Endothelial cell of umbilical vein (primary cell): ENCODE measurements around the gene KIRREL1. TPM values are rescaled to one million over a fixed set of nuclear protein-coding genes. Genes with fewer than 3 reads are reported as not detected.

Source experiments
- BruUV-seq: library from RNA; stranded (reverse); fragments of 400-500 nt; replicated peaks from 2 replicates; lab custom pipeline; 2021; lab: Mats Ljungman, UMichigan
- CTCF ChIA-PET: fragments of 300-600, 350-600 bp; sonication (Branson Sonifier 250); formaldehyde crosslinking; loops from one replicate; lab custom pipeline; 2021; ENCODE audit warnings: antibody characterized with exemption, inconsistent platforms; lab: Charles Lee
- POLR2A ChIA-PET: fragments of 300-600, 350-600 bp; sonication (Branson Sonifier 250); formaldehyde crosslinking; loops from one replicate; lab custom pipeline; 2021; ENCODE audit warnings: antibody characterized with exemption, inconsistent platforms; lab: Charles Lee
- DNase-seq: peaks from one replicate; pipeline ENCODE4 v3.0.0-alpha.2; 2011; ENCODE audit warnings: low read depth, low spot score
- FAIRE-seq: peaks from 2 replicates; lab custom pipeline; 2011; peaks lifted over from hg19 to GRCh38; lab: Jason Lieb, UNC
- H2AFZ ChIP-seq: 2 replicates; pipeline ENCODE4 v1.6.0; 2012; ENCODE audit warnings: low read depth, low read length, control low read depth, inconsistent platforms
- H3K27ac ChIP-seq: 2 replicates; pipeline ENCODE4 v1.5.1; 2011; ENCODE audit warnings: low read depth, mild to moderate bottlenecking, control low read depth, low read length, moderate library complexity; ENCODE audit not compliant: insufficient read depth
- H3K27me3 ChIP-seq, 2 experiments: 2 replicates each; pipeline versions ENCODE4 v1.6.0 to v1.6.1; 2011; ENCODE audit warnings: low read length in 2 of 2, mixed read lengths in 1 of 2; ENCODE audit not compliant: control insufficient read depth in 2 of 2, insufficient read depth in 2 of 2
- H3K36me3 ChIP-seq, 2 experiments: 2 replicates in 1 of 2; 3 replicates in 1 of 2; pipeline ENCODE4 v1.5.1; 2011; ENCODE audit warnings: low read length in 2 of 2, mild to moderate bottlenecking in 1 of 2, moderate library complexity in 1 of 2; ENCODE audit not compliant: control insufficient read depth in 2 of 2, insufficient read depth in 2 of 2; ENCODE audit errors: extremely low read depth in 1 of 2
- H3K4me1 ChIP-seq: 3 replicates; pipeline ENCODE4 v1.5.1; 2011; ENCODE audit warnings: mild to moderate bottlenecking, low read length; ENCODE audit not compliant: control insufficient read depth, insufficient read depth; ENCODE audit errors: extremely low read depth
- H3K4me2 ChIP-seq: 2 replicates; pipeline ENCODE4 v1.6.1; 2011; ENCODE audit warnings: low read length, control low read depth, mixed read lengths; ENCODE audit not compliant: insufficient read depth
- H3K4me3 ChIP-seq, 3 experiments: fragments of 200-600 bp in 1 of 3; sonication (generic), shearing (Covaris generic) in 1 of 3; replicated peaks in 1 of 3; 2 replicates each; pipeline ENCODE4 v1.5.1; 2011 to 2016; ENCODE audit warnings: control low read depth in 3 of 3, low read length in 3 of 3, mild to moderate bottlenecking in 2 of 3, inconsistent platforms in 1 of 3, low read depth in 1 of 3, moderate library complexity in 1 of 3; ENCODE audit not compliant: insufficient read depth in 1 of 3
- H3K79me2 ChIP-seq: 2 replicates; pipeline ENCODE4 v1.6.0; 2012; ENCODE audit warnings: low read length, inconsistent platforms; ENCODE audit not compliant: control insufficient read depth, insufficient read depth
- H3K9ac ChIP-seq: replicated peaks from 2 replicates; pipeline ENCODE3; 2011; ENCODE audit warnings: low read length, control low read depth; ENCODE audit not compliant: insufficient read depth; ENCODE audit errors: extremely low read depth
- H3K9me1 ChIP-seq: replicated peaks from 3 replicates; pipeline ENCODE4 v1.6.0; 2011; ENCODE audit warnings: mild to moderate bottlenecking, low read length; ENCODE audit not compliant: control insufficient read depth, insufficient read depth; ENCODE audit errors: extremely low read depth
- H3K9me3 ChIP-seq: replicated peaks from 2 replicates; pipeline ENCODE4 v1.5.1; 2012; ENCODE audit warnings: low read length, inconsistent platforms; ENCODE audit not compliant: control insufficient read depth, insufficient read depth
- H4K20me1 ChIP-seq: replicated peaks from 2 replicates; pipeline ENCODE3; 2011; ENCODE audit warnings: mild to moderate bottlenecking, low read length; ENCODE audit not compliant: control insufficient read depth, insufficient read depth; ENCODE audit errors: extremely low read depth
- EZH2 ChIP-seq: IDR thresholded peaks from 2 replicates; pipeline ENCODE4 v1.6.1; 2012; ENCODE audit warnings: borderline replicate concordance, low read depth, mild to moderate bottlenecking, moderate library complexity, low read length, inconsistent platforms; ENCODE audit not compliant: severe bottlenecking
- FOS ChIP-seq: IDR thresholded peaks from 2 replicates; pipeline ENCODE4 v1.6.1; 2011; ENCODE audit warnings: mild to moderate bottlenecking, low read length, moderate library complexity, borderline replicate concordance; ENCODE audit not compliant: insufficient read depth
- GATA2 ChIP-seq: IDR thresholded peaks from 2 replicates; pipeline ENCODE4 v1.7.0; 2011; ENCODE audit warnings: low read depth, mild to moderate bottlenecking, moderate library complexity, mixed read lengths, low read length; ENCODE audit not compliant: insufficient read length, insufficient read depth
- JUN ChIP-seq: IDR thresholded peaks from 2 replicates; pipeline ENCODE4 v1.6.1; 2011; ENCODE audit warnings: borderline replicate concordance, low read depth; ENCODE audit not compliant: insufficient read length, insufficient read depth
- MYC ChIP-seq: IDR thresholded peaks from one replicate; pipeline ENCODE4 v1.6.1; 2011; ENCODE audit warnings: mild to moderate bottlenecking, low read depth, low read length
- POLR2A ChIP-seq: IDR thresholded peaks from 2 replicates; pipeline ENCODE4 v1.6.1; 2012; ENCODE audit warnings: low read depth, mild to moderate bottlenecking, control low read depth, low read length
- POLR2AphosphoS5 ChIP-seq: IDR thresholded peaks from 2 replicates; pipeline ENCODE4 v1.6.1; 2012; ENCODE audit warnings: low read depth, mild to moderate bottlenecking, control low read depth, low read length, moderate library complexity; ENCODE audit not compliant: insufficient read depth
- dilution Hi-C: fragments of 300-500 bp; cut with MboI; formaldehyde crosslinking; loops from one replicate; pipeline ENCODE4 v1.15.0; 2019; ENCODE audit warnings: low sequenced_read_pairs; ENCODE audit not compliant: extremely low pct_ligation_motif_present
- intact Hi-C: fragments of 100-400 bp; cut with micrococcal nuclease; formaldehyde crosslinking; loops from one replicate; pipeline ENCODE4 v1.10.0; 2022
- polyA plus RNA-seq, 4 experiments: library from polyadenylated mRNA; depleted of rRNA in 3 of 4; stranded (reverse) in 3 of 4; unstranded in 1 of 4; fragments of >200 nt; gene quantifications; 2 replicates each; pipeline versions ENCODE4 v1.2.1 to v1.2.3, GENCODE V29; 2011 to 2012; ENCODE audit warnings: missing spikeins in 1 of 4
- total RNA-seq: library from RNA; stranded (reverse); gene quantifications from 2 replicates; pipeline ENCODE4 v1.2.3, GENCODE V29; 2021
- TF ChIP-seq, protein P1 (sequence below): IDR thresholded peaks from 2 replicates; pipeline ENCODE4 v1.6.1; 2011; ENCODE audit not compliant: insufficient read depth, insufficient read length
- TF ChIP-seq, protein P2 (sequence below), 2 donors: IDR thresholded peaks; 1 replicate in 1 of 2; 2 replicates in 1 of 2; pipeline ENCODE4 v1.5.1; 2011; ENCODE audit warnings: low read length in 2 of 2, mild to moderate bottlenecking in 2 of 2, moderate library complexity in 2 of 2, control low read depth in 1 of 2, inconsistent platforms in 1 of 2, low read depth in 1 of 2; ENCODE audit not compliant: insufficient read depth in 1 of 2; ENCODE audit errors: extremely low read depth in 1 of 2

KIRREL1 gene
- total and polyA plus RNA-seq, 2 donors (not counting 3 experiments of a cell fraction or from before 2014, with no cell fraction given) = 35.6 to 57.6 TPM

- intact Hi-C loops (no loop called here), dilution Hi-C loops (no loop called here)
- H2AFZ ChIP-seq = no peak overlapping the region
- no peaks in the 10 kb centered on the region for H3K9me3 ChIP-seq
- H3K4me1 ChIP-seq = peaks cover 12% of the 10 kb centered on the region
- no peaks in the 10 kb centered on the region for H3K9me1 ChIP-seq
- H3K27me3 ChIP-seq = peaks cover 3 to 4% of the 10 kb centered on the region in 2 experiments
- ChIA-PET CTCF (interaction anchor here (1.4 to 4.5 kb wide), 7 partner anchors 11 to 106 kb away, joined by 4 to 68 read pairs (median 24); partner anchors contain the start of gene KIRREL1), POLR2A (no interaction called here)
- H3K27ac ChIP-seq = no peak overlapping the region
- H3K4me2 ChIP-seq = no peak overlapping the region
- H4K20me1 ChIP-seq = no peaks in the 10 kb centered on the region
- H3K9ac ChIP-seq = no peak overlapping the region
- TF ChIP-seq POLR2A (no peak), FOS (no peak), EZH2 (no peak), JUN (no peak), GATA2 (no peak), MYC (no peak), POLR2AphosphoS5 (no peak)
- TF ChIP-seq, protein P1, sequence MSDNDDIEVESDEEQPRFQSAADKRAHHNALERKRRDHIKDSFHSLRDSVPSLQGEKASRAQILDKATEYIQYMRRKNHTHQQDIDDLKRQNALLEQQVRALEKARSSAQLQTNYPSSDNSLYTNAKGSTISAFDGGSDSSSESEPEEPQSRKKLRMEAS = no peak
- H3K36me3 ChIP-seq = peaks cover 4 to 21% of the 10 kb centered on the region in 2 experiments
- H3K4me3 ChIP-seq = no peak overlapping the region
- H3K79me2 ChIP-seq = no peaks in the 10 kb centered on the region
- DNase-seq (no peak), FAIRE-seq (no peak)
- no TSS peak for BruUV-seq
Observed at GRCh38 chr1:158098256-158098655, 104.8 kb downstream of the KIRREL1 start.

DNA sequence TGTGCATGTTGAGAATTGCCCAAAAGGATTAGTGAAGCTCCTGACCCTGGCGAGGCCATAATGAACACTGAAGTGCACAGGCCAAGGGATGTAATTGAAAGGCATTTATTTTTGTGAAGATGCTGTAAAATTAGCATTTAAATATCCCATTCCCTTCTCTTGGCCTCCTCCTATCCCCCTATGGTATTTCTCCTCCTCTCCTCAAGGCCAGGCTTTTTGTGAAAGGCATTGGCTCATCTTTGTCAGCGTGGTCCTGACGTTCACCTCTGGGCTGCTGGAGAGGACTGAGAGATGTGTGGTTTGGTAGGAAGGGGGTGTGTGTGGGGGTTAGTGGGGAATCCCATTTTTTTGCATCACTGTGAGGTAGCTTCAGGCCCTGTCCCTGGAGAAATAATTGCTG is 105.7 kb downstream of the KIRREL1 start:
- Histone ChIP-seq H3K9me1 (no peaks in the 10 kb centered on the region), H3K9me3 (no peaks in the 10 kb centered on the region), H4K20me1 (no peaks in the 10 kb centered on the region), H3K4me2 (no peak overlapping the region), H3K27ac (no peak overlapping the region), H3K79me2 (no peaks in the 10 kb centered on the region), H2AFZ (no peak overlapping the region), H3K4me1 (peaks cover 12% of the 10 kb centered on the region), H3K9ac (no peak overlapping the region), H3K36me3 (peaks cover under 1 to 14% of the 10 kb centered on the region in 2 experiments), H3K27me3 (peaks cover 11 to 13% of the 10 kb centered on the region in 2 experiments), H3K4me3 (no peak overlapping the region)
- dilution Hi-C loops = no loop called here
- TF ChIP-seq, protein P2, sequence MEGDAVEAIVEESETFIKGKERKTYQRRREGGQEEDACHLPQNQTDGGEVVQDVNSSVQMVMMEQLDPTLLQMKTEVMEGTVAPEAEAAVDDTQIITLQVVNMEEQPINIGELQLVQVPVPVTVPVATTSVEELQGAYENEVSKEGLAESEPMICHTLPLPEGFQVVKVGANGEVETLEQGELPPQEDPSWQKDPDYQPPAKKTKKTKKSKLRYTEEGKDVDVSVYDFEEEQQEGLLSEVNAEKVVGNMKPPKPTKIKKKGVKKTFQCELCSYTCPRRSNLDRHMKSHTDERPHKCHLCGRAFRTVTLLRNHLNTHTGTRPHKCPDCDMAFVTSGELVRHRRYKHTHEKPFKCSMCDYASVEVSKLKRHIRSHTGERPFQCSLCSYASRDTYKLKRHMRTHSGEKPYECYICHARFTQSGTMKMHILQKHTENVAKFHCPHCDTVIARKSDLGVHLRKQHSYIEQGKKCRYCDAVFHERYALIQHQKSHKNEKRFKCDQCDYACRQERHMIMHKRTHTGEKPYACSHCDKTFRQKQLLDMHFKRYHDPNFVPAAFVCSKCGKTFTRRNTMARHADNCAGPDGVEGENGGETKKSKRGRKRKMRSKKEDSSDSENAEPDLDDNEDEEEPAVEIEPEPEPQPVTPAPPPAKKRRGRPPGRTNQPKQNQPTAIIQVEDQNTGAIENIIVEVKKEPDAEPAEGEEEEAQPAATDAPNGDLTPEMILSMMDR (IDR thresholded peaks at IDR 0.05; ENCODE audit: extremely low read depth in 1 of 2, insufficient read depth in 1 of 2, low read depth in 1 of 2, low read length in 2 of 2) = no peak
- TF ChIP-seq EZH2 (no peak), MYC (no peak), POLR2AphosphoS5 (no peak), JUN (no peak), GATA2 (no peak), POLR2A (no peak), FOS (no peak)
- TF ChIP-seq, protein P1 = no peak
- FAIRE-seq (no peak), DNase-seq (no peak)
- BruUV-seq = no TSS peak
- intact Hi-C loops = no loop called here
- POLR2A ChIA-PET = no interaction called here
- CTCF ChIA-PET = interaction anchor here (0.9 to 3.2 kb wide), 3 partner anchors 14 to 25 kb away, joined by 3 to 18 read pairs (median 7); no protein-coding TSS in a partner anchor
